ENCODE data around the gene COX8C.

Gene COX8C, protein sequence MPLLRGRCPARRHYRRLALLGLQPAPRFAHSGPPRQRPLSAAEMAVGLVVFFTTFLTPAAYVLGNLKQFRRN

DNA sequence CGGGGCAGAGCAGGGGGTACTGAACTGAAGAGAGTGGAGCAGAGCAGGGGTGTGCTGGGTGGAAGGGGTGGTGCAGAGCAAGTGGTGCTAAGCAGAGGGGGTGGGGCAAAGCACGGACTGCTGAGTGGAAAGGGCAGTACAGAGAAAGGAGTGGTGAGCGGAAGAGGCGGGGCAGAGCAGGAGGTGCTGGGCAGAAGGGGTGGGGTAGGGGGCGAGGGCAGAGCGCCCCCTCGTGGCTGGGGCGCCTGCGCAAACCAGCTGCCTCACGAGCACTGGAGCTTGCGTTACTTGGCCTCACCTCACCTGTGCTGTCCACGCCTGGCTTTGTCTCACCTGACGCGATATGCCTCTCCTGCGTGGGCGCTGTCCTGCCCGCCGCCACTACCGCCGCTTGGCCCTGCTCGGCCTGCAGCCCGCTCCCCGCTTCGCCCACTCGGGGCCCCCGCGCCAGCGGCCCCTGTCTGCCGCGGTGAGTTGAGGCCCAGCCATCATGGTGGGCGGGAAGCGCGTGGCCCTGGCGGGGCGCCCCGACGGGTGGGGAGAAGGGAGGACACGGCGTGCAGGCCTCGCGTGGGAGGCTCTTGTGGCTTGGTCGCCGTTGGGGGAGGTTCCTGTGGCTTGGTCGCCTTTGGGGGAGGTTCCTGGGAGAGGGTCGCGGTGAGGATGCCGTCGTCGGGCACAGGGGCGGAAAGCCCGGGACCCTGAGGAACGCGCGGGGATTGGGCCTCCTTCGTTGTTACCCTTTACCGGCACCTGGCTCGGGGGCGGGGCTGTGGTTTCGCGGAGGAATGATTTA lies at the start of gene COX8C:
Gene COX8C (plus strand): TSS at position 257 of the 796 bp plus-strand sequence. CDS start 87 bp downstream, at position 344.
- no peak for DNase-seq (ENCODE audit: low read depth in 2 of 2)

DNA sequence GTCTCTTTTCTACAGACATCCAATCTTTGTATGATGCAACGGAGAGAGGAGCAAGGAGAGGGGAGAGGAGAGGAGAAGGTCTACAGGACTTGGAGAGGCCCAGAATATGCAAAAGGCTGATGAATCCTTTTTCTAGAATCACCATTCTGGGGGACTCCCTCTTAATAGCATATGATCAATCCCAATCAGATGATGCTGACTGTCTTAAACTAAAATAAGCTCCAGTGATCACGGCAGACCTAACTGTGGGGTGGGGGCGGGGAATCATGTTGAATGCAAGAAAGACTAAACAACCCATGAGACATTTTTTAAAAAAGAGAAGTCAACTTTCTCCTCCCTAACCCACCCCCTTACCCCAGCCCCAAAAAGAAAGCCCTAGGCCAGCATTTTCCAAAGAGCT lies 47.6 kb upstream of the COX8C start:
- DNase-seq (ENCODE audit: low read depth in 2 of 2), result no peak

DNA sequence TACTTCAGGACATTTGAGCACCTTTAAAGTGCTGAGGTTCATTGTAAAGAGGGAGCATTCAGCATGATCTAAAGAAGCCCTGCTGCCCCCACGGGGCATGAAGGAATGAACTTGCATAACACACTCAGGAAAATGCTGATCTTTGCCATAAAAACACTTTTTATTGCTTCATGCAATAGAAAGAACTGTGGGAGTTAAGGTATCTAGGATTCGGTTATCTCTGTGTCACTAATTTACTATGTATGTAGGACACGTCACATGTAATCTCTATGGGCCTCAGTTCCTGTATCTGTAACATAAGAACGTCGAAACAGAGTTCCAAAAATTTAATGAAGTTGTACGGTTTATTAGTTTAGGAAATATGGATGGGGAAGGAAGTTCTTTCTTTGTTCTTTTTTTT lies 47.1 kb upstream of the COX8C start:
- no peak for DNase-seq (ENCODE audit: low read depth in 2 of 2)

DNA sequence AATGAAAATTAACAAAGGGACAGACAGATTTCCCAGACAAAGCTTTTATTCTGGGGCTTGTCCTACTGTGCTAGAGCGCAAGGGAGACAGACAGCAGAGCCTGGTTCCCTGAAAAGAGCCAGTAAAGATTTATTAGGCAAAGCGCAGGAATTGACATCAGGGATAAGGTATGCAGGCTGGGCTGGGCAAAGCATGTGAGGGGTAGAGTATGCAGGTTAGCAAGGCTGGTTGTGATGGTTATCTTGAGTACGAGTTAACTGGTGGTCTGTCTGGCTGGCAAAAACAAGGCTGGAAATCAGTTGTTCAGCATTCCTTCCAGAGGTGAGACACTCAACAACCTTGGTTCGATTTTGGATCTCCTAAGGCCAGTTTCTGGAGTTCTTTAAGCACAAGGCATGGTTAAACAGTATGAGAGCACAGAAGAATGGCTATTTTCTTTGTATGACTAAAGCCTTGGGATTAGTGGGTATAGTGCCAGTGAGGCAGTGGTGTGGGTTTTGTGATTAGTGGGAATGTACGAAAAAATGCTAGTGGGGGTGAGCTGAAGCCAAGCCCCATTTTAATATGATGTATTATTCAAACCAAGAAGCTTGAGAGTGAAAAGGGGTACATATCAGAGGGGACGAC lies 45.0 kb upstream of the COX8C start:
- no peak for DNase-seq (ENCODE audit: low read depth in 2 of 2)

DNA sequence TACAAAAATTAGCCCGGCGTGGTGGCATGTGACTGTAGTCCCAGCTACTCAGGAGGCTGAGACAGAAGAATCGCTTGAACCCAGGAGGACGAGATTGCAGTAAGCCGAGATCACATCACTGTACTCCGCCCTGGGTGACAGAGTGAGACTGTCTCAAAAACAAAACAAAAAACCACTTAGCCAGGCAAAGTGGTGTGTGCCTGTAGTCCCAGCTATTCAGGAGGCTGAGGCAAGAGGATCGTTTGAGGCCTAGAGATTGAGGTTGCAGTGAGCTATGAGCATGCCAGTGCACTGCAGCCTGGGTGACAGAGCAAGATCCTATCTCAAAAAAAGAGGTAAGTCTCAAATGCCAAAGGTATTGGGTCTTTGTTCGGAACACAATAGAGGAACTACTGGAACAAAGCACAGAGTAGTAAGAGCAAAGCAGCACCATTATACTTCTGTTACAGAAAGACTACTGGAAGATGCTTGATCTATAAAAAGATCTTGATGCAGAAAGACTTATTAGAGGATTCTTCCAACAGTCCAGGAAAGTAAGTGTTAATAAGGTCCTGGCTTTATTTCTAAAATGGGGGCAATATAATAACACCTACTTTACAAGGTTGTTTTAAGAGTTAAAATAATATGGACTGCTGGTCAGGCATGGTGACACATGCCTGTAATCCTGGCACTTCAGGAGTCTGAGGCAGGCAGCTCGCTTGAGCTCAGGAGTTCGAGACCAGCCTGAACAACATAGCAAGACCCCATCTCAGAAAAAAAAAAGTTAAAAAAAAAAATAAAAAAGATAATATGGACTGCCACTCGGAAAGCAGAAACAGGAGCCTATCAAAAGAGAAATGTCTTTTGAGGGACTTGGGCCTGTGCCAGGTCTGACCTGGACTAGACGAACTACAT lies 44.0 kb upstream of the COX8C start:
- no peak for DNase-seq (ENCODE audit: low read depth in 2 of 2)

DNA sequence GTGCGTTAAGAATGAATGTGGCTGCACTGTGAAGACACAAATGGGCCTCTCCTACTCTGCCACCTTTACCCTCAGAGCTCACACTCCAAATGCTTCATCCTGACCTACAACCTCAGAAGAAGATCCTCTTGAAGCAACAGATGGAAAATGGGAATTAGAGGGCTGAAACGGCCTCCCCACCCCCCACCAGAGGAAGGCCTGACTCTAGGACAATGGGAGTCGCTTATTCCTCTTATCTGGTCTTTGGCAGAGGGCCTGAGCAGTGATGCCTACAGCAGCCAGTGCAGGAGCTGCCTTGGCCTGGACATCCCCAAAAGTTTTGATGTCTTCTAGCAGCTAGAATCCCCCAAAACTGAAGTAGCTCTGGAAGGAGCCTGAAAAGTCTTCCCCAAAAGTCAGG lies 43.3 kb upstream of the COX8C start:
- no peak for DNase-seq (ENCODE audit: low read depth in 2 of 2)

DNA sequence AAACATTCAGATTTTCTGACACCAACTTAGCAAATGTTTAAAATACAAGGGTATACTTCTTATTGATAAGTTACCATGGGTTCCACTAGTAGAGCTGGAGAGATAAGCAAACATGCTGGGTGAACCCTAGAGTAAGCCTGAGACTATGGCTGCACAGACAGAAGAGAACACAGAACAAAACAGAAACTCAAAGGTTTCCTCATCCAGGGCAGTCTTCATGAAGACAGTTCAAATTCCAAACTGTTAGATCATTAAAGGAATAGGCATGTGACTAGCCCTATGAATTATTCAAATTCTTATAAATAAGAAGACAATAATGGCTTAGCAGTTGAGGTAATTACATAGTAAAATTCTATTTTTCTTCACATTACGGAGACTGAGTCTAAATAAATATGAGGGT lies 42.2 kb upstream of the COX8C start:
- no peak for DNase-seq (ENCODE audit: low read depth in 2 of 2)

DNA sequence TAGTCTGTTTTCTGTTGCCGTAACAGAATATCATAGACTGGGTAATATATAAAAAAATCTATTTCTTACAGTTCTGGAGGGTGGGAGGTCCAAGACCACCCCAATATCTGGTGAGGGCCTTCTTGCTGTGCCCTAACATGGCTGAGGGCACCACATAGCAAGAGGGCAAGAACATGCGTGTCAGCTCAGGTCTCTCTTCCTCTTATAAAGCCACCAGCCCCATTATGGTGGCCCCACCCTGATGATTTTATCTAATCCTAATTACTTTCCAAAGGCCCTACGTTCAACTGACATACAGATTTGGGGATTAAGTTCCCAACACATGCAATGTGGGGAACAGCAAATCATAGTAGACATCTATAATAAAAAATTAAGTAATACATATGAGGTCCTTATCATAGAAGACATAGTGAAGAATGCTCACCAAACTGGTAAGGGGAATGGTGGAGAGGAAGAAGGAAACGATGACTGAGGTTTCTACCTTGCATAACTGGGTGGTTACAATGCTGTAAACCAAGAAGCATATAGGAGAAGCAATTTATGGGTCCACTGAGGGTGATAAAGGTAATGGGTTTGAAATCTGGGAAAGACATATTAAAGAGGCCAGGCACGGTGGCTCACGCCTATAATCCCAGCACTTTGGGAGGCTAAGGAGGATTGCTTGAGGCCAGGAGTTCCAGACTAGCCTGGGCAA lies 41.1 kb upstream of the COX8C start:
- DNase-seq (ENCODE audit: low read depth in 2 of 2), result no peak

DNA sequence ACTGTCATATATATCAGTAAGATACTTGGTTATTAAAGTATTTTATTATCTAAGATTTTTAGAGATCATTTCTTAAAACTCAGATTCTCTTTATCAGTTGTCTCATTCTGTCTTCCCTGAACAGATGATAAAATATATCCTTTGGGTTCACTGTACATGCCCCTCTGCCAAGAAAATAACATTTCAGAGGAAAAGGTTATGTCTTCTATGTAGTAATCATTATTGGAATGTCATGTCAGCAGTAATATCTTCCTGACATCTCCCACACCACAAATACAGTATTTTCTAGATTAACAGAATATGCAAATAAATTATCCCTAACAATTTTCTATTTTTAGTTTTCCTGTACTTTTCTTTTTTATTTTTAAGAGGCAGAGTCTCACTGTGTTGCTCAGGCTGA lies 40.2 kb upstream of the COX8C start:
- DNase-seq (ENCODE audit: low read depth in 2 of 2), result no peak

DNA sequence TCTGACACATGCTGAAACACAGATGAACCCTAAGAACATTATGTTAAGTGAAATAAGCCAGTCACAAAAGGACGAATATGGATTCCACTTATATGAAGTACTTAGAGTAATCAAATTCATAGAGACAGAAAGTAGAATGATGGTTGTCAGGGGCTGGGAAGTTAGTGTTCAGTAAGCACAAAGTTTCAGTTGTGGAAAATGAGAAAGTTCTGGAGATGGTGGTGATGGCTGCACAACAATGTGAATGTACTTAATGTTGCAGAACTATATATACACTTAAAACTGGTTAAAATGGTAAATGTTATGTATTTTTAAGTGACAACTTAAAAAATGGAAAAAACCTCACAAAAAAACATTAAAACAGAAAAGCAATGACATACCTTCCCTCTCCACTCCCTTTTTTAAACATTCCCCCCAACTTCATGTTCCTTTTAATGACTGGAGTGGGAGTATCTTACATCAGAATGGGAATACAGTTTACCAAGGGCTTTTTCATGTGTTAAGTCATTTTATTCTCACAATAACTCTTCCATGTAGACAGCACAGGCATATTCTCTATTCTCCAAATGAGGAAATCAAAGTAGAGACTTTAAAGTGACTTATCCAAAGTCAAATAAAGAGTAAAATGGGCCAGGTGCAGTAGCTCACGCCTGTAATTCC lies 38.2 kb upstream of the COX8C start:
- DNase-seq (ENCODE audit: low read depth in 2 of 2), result no peak

DNA sequence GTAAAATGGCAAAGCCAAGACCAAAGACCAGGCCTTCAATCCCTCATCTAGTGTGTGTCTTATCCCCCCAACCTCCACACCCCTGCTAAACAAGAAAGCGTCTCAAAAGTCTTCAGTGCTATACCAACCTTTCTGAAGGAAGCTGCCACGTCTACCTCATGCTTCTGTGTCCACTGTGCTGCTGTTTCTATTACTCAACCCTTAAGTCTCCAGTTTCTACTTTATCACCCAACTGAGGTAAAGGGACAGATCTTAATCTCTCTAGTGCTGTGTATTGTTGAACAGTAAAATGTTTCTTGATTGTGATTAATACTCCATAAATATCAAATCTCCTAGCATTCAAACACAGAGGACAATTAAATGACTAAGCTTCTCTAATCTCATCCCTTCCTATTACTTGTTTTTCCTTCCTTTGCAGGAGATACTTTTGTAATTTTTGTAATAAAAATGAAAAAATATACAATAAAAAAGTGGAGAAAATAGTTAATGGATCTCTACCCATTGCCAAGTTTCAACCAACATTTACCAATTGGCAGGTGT lies 37.5 kb upstream of the COX8C start:
- no peak for DNase-seq (ENCODE audit: low read depth in 2 of 2)

DNA sequence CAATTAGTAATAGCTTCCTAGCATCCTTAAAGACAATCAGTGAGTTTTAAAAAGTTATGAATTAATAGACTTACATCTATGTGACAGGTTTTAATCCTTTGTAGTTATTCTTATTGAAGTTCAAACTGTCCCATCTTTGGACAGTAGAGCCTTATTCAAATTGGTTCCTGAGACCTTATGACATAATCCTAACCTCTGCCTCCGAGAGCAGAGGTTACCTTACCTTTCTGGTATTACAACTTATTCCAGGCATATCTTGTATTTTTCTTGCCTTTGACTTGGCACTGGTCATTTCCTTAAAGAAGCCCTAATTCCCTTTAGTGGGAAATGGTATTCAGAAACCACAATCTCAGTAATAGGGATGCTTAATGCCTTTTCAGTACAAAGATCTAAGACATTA lies 35.9 kb upstream of the COX8C start:
- no peak for DNase-seq (ENCODE audit: low read depth in 2 of 2)

DNA sequence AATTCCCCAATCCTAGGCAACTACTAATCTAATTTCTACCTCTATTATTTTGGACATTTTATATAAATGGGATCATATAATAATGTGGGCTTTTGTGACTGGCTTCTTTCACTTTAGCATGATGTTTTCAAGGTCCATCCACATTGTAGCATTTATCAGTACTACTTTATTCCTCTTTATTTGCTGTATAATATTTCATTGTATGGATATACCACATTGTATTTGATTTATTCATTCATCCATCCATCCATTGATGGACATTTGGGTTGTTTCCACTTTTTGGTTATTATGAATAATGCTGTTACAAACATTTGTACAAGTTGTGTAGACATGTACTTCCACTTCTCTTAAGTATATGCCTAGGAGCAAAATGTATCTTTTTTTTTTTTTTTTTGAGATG lies 31.4 kb upstream of the COX8C start:
- no peak for DNase-seq (ENCODE audit: low read depth in 2 of 2)

DNA sequence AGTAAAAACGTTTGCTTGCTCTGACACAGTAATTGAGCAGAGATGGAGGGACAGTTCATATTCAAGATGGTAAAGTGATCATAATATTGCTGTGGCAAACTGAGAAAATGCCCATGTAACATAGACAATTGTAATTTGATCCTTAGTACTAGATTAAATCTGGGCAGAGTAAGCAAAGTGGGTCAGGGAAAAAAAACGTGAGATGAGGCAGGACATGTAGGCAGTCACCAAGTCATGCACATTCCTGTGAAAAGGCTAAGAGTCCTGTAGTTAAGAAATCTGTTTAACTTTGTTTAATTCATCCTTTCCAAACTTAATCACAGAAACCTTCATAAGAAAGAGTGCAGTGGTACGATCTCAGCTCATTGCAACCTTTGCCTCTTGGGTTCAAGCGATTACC lies 30.3 kb upstream of the COX8C start:
- no peak for DNase-seq (ENCODE audit: low read depth in 2 of 2)

DNA sequence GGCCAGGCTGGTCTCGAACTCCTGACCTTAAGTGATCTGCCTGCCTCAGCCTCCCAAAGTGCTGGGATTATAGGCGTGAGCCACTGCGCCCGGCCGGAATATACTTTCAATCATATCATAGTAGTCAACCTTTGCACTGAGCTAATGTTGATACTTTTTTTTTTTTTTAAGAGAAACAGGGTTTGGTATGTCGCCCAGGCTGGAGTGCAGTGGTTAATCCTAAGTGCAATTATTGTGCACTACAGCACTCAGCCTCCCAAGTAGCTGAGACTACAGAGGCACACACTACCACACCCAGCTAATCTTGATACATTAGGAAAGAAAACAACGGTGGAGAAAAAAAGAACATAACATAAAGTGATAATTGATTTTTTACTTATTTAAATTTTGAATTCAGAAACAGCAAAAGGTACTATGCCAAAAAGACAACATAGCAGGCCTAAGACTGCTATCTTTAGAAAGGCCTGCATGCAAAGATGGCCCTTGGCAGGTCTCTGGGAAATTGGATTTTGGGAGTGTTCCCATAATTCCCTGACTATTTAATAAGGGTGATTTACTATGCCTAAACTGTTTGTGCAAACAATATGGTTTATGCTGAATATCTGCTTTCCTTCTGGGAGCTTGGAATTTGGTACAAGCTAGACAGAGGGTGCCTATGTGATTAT lies 29.6 kb upstream of the COX8C start:
- no peak for DNase-seq (ENCODE audit: low read depth in 2 of 2)

DNA sequence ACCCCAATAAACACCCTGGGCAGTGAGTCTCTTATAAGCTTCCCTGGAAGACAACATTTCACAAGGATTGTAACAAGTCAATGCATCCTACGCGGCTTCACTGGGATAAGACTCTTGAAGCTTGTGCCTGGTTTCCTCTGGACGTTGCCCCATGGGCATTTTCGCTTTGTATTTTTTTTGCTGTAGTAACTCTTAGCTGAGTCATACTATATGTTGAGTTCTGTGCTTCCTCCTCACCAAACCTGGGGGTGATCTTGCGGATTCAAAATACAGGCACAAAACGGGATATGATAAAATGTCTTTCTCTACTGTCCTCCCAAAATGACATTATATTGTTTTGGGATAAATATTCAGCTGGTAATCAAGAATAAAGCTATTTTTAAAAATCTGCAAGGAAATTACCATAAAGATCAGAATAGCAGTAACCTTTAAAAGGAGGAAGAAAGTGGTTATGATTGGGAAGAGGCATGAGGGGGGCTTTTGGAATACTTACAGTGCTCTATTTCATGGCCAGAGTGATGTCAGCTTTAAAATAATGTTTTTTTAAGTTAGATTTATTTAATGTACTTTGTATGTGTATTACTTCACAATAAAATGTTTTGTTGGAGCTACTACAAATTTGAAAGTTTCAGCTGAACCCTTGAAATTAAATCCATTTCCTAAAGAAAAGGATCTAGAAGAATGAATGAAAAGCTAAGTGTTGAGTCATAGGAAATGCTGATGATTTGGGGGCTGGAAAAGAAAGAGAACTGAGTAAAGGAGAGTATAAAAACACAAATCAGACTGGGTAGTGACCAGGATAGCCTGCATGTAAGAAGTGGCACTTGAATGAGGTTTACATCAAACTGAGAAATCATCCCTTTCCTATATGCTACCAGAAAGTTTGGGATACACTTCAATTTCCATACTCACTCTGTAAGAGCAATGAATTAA lies 28.8 kb upstream of the COX8C start:
- no peak for DNase-seq (ENCODE audit: low read depth in 2 of 2)

DNA sequence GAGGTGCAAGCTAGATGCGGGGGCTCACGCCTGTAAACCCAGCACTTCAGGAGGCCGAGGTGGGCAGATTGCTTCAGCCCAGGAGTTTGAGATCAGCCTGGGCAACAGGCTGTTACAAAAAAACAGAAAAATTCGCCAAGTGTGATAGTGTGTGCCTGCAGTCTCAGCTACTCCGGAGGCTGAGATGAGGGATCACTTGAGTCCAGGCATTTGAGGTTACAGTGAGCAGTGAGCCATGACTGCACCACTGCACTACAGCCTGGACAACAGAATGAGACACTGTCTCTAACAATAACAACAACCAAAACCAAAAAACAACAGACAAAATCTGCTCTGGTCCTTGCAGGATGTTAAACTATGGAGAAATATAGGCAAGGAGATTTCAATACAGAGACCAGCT lies 28.1 kb upstream of the COX8C start:
- no peak for DNase-seq (ENCODE audit: low read depth in 2 of 2)

DNA sequence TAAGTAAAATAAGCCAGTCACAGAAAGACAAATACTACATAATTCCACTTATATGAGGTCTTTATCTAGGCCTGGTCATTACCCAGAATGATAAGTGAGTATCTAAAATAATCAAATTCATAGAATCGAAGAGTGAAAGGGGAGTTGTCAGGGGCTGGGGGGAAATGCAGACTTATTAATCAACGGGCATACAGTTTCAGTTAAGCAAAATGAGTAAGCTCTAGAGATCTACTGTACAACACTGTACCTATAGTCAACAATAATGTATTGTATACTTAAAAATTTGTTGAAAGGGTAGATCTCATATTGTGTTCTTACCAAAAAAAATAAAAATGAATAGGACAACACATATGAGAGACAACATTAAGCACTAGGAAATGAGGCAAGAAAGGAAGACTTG lies 27.5 kb upstream of the COX8C start:
- no peak for DNase-seq (ENCODE audit: low read depth in 2 of 2)

DNA sequence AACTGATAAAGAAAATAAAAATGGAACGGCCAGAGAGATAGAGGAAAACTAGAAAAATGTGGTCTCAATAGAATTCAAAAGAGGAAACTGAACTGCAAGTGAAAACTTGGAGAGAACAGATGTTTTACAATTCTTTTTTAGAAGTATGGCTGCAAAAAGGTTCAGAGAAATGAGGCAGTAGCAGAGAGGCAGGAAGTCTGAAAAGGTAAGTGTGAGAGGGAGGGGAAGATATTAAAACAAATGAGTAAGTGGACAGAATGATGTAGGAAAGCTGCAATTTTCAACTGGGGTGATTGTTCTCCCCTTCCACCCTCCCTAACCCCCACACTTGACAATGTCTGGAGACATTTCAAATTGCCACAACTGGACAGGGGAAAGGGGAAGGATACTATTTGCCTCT lies 27.0 kb upstream of the COX8C start:
- no peak for DNase-seq (ENCODE audit: low read depth in 2 of 2)
